Measurements from ENCODE around the gene WDR86.

WDR86 gene

DNA sequence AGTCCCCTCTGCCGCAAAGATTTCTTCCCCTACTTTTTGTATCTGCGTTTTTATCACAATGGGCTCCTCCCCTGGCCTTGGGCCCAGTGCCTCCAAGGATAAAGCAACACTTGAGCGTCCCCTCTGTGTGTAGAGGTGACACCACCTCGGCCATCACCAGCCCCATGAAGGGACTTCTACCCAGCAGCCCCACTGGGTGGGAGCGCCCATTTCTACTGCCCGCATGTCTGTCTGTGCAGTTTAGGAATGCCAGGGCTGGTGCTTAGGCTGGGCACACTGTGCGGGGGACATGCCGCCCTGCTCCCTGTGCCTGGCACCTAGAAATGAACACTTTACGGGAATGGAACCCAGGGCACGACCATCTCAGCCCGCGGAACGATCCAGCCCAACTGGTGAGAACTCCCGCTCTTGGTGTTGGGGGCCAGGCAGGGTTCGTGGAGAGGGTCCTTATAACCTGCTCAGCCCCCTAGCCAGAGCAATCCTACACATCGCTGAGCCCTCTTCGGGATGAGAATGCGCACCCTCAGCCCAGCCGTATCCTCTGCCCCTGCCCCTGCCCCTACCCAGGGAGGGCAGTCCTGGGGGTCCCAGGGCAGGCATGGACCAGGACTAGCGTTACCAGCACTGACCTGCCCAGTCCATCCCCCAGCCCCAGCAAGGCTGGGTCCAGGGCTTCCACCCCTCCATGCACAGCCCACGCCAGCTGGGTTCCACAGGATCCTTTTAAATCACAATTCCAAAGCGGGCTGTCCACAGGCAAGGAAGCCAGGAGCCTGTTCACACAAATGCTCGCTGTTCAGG, 17.3 kb upstream of the WDR86 start:
- DNase-seq, result no peak

DNA sequence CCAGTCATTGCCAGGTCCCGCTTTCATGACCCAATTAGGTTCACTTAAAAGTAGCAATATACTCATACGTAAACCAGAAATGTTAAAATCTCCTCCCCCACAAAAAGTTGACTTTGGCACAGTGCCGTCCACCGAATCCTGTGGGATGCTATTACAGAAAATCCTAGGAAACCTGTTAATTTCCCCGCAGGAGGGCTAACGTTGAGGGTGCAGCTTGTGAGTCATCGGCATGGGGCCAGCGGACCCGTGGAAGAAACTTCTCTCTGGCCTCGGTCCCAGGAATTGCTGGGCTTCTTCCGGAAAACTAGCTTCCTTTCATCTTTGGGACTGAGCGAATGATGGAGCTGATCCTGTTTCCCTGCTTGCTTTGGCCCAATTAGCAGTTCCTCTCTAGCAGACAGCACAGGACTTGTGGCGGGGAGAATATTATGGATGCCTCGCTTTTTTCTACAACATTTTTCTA, 16.6 kb upstream of the WDR86 start:
- peak; percentile 50 for DNase-seq

DNA sequence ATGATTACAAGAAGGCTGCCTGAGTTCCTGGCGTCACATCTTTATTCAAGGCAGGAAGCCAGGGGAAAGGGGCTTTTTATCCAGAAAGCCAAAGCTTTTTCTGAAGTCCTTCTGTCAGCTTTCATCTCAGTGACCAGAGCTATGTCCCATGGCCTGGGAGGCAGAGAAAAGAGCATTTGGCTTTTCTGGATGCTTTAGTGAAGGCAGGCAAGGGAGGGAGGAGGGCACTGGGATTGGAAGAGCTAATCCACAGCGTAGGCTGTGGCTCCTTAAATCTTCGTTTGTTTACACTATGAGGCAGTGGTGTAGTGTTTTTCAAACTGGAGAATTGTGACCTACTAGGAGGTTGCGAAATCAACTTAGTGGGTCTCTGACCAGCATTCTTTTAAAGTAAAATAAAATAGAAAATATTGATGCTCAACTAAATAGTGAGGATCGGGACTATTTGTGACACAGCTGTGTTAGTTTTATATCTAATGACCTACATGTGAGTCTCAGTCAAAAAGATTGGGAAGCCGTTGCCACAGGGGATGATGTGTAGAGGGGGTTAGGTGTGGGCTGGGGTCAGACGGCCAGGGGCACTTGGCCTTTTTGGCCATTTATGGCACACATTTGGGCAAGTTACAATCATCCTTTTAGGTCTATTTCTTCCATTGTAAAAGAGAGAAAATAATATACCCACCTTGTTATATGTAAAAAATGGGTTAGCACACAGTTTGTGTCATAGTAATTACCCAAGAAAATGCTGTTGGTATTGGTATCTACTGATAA, 16.0 kb upstream of the WDR86 start:
- DNase-seq, result no peak

DNA sequence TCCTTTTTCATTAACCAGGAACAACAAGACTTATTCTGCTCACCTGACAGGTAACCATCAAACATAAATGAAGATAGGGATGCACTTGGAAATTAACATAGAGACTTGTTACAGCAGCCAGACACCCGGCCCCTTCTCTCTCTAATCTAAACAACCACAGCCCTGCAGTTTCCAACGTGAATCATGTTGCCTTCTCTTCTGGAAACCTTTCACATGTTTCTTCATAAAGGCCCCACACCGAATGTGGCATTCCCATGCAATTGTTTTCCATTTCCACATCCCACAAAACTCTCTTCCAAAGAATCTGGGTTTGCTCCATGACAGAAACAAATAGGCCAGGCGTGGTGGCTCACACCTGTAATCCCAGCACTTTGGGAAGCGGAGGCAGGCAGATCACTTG, 15.0 kb upstream of the WDR86 start:
- no peak for DNase-seq

DNA sequence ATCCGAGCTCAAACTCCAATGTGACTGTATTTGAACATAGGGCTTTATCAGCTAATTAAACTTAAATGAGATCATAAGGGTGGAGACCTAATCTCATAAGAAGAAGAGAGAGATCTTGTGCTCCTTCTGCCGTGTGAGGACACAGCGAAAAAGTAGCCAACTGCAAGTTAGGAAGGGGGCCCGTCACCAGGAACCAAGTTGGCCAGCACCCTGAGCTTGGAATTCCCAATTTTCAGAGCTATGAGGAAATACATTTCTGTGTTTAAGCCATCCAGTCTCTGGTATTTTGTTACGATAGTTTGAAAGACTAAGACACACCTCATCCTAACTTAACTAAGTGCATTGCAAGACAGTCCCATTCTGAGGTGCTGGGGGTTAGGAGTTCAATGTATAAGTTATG, 14.1 kb upstream of the WDR86 start:
- no peak for DNase-seq

DNA sequence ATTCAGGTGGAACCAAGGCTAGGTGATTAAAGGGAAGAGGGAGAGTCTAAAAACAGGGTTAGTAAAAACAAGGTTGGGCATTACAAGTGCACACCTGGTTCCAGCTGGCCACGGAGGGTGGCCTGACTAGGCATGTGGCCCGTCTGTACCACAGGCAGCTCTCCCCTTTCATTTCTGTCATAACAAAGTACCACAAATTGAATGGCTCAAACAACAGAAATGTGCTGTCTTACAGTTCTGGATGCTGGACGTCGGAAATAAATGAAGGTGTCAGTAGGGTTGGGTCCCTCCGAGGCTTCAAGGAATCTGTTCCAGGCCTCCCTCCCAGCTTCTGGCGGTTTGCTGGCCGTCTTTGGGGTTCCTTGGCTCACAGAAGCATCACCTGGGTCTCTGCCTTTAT, 13.4 kb upstream of the WDR86 start:
- no peak for DNase-seq

DNA sequence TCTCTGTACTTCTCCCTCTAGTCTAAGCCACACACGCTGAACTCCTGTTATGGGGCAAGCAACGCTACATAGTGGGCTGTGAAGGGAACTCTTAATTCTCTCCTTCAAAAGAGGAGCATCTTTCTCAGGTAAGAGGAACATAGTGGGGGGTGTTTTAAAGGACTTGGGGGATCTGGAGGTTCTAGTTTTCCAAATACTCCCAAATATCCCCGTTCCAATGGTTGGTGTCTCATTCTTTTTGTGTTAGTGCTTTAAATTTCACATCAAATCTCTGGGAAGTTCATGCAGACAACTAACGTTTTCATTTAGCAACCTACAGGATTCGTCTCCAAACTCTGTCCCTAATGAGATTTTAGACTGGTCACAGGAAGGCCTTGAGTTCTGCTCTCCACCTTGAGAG, 12.4 kb upstream of the WDR86 start:
- no peak for DNase-seq

DNA sequence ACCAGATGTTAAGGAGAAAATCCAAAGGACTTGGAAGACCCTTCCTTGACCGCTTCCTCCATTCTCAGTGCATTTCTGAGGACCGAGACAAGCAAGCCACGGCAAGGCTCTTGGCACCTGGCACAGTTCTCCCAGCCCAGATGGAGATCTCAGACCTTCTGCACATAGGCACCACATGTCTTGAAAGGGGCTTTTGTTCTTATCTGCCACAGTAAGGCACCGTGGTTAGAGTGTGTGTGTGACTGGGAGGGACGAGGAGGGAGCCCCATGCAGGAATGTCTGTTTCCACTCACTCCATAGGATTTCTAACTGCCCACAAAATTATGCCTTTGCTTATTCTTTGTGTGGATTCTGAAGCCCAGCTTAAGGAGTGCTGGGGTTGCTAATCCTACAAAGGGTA, 10.3 kb upstream of the WDR86 start:
- no peak for DNase-seq

DNA sequence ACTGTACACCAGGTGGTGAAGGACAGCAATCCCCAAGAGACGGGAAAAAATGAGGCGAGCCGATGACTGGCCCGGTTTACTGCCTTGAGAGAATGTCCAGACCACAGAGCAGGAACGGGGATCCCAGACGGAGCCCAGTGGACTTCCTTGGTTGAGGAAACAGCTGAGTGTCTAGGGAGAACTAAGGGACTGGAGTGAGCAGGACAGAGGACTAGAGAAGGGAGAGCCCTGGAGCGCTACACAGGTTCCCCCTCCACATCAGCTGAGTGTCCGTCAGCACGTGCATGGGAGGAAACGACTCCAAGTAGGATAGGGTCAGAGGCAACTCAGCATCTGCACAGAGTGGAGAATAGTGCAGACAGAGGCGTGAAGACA, 7.1 kb upstream of the WDR86 start:
- no peak for DNase-seq

DNA sequence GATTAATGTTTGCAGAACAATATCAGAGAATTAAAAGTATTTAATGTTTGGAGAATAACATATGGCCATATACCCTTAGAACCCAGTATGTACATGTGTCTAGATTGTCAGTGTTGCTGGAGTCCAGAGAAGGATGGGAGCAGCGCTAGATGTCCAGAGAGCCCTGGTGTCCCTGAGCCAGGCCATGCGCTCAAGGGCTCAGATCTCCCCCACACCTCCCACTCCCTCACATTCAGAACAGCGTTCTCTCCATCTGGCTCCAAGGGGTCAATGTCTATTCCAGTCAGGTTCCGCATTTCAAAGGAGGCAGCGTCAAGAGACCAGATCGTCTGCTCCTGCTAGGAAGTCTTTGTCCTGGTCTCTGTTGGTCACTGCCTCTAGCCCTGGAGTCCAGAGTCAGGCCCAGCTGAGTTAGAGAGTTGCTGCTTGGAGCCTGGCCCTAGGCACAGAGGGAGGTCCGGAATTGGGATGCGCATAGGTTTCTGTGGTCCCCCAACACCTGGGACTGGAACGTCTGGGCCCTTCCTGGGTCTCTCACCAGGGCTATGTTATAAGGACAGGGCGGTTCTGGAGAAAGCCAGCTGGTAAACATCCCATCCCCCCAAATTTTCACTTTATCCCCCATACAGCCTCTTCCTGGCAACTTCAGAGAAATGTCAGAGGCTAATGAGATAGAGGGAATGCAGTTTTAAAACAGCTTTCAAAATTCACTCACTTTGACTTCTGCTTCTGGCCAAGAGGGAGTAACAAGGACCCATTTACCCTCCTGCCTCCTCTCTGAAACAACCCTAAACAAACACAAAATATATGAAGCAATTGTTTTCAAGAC, 6.5 kb upstream of the WDR86 start:
- DNase-seq, result no peak

DNA sequence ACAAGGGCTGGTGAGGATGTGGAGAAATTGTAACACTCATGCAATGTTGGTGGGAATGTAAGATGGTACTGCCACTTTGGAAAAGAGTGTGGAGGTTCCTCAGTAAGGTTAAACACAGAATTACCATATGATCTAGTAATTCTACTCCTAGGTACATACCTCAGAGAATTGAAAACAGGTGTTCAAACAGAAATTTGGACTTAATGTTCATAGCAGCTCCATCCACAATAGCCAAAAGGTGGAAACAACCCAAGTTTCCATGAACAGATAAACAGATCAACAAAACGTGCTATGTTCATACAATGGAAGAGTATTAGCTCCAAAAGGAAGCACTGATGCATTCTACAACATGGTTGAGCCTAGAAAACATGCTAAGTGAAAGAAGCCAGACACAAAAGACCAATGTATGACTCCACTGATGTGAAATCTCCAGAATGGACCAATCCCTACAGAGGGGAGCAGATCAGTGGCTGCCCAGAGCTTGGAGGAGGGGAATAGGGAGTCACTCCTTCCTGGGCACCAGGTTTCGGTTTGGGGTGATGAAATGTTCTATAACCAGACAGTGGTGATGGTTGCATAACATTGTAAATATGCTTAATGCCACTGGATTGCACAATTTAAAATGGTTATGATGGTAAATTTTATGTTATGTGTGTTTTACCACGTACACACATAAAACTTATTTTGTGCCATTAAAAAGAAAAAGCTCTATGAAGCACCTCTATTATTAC, 5.7 kb upstream of the WDR86 start:
- DNase-seq, result no peak

DNA sequence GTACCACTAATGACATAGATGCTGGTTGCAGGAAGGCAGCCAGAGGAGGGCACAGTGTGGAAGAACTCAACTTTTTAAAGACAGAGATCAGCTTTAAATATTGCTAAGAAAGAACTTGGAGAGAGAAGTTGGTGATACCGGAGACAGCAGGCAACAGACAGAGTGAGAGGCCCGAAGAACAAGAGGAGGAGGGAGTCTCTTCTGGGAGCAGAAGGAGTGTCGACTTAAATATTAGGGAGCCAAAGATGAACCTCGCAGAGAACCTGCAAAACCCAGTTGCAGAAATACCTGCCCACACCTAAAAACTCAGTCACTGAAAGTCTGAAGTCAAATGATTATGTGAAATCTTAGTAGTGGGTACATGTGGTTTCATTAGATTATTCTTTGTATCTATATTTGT, 3.4 kb upstream of the WDR86 start:
- no peak for DNase-seq

DNA sequence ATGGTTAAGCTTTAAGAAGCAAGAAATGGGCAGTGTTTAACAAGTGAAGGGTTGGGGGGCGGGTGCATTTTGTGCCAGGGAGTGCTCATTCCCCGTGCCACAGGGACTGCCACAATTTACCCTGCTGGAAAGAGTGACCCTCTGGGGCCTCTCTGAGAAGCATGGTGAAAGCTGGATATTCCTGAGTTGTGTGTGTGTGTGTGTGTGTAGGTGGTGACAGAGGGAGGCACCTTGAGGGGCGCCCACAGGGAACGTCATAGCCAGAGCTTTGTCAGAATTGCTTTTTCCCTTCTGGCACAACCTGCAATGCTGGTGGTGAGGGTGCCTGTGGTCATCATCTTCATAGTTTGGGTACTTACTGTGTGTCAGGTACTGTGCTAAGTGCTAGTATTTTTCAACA, 2.5 kb upstream of the WDR86 start:
- no peak for DNase-seq

DNA sequence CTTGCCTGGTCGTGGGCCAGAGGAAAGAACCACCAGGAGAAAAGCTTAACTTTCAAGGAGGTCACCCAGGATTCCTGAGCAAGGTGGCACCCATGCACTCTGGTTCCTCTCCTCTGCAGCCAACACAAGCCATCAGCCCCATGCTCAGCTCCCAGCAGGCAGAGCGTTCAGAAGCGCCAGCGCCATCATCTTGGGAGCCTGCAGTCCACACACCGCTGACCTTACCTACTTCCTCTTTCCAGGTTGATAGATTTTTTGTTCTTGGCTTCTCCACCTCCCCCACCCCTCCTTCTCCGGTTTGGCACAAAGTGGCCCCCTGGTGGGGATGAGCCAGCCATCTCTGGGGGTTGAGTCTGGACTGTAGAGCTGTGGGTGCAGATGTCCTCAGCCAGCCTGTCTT, 1.7 kb upstream of the WDR86 start:
- no peak for DNase-seq

DNA sequence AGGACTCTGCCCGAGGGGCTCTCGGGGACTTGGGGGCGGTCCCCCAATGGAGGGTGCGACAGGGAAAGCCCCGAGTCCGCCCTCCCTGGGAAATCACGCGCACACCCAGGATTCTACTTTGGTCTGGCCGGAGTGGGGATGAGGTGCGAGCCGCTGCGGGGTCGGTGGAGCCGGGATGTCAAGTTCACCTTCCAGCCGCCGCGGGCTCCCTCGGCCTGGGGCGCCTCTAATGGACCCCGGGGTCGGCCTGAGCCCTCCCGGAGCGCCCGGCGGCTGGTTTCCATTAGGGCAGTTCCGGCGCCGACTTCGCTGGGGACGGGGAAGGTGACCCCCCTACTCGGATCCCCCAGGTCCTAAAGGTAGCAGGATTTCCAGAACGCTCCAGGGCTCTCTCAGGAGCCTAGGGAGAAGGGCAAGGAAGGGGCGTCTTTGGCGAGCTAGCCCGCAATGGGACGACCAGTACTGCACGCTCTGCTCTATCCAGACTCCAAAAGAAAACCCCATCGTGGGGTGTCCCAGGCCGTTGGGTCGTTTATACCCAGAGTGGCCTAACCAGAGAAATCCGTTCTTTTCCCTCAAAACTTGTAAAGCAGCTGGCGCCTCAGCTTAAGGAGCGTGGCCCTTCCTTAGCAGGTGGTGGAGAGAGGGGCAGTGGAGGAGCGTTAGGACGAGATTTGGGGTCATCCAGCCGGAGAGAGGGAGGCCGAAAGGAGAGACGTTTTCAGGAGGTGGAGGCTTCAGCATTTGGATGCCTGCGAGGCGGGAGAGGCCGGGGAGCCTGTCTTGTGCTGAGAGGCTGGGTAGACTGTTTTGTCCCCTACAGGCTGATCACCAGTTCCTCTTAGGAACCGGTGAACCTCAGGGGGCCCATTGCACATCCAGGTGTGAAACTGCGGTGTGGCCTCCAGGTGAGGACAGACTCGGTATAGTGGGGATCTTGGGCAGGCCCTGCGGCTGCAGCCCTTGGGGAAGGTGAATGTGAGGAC, 860 bp upstream of the WDR86 start:
- no peak for DNase-seq

DNA sequence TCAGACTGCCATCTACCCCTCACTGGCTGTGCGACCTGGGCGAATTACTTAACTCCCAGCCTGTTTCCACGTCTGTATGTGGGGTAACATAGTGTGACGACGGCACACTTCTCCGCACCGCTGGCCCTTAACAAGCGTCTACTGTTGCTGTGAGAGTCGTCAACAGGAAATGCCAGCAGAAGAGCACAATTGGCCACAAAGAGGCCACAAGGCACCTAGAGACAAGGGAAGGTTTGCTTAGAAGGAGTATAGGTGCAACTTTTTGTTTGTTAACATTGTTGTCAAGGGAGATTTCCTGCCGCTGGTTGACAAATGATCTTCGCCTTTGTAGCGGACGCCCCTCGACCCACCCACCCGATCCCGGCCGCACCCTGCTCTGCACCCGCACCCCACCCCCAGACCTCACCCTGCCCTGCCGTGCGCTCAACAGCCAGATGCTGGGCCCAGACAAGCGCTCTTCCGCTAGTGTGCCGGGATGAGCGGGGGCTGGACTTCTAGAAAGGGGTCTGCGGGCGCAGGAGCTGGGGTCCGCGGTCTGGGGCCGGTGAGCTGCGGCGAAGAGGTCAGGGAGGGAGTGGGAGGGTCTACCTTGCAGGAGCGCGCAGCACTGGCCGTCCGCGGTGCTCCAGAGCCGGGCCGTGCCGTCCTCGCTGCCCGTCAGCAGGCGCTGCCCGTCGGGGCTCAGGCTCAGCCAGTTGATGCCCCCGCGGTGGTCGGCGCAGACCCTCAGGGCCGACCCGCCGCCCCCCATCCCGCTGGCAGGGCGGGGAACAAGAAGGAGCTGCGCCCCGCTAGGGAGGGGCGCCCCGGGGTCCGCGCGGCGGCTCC, 785 bp downstream of the WDR86 start:
- no peak for DNase-seq

DNA sequence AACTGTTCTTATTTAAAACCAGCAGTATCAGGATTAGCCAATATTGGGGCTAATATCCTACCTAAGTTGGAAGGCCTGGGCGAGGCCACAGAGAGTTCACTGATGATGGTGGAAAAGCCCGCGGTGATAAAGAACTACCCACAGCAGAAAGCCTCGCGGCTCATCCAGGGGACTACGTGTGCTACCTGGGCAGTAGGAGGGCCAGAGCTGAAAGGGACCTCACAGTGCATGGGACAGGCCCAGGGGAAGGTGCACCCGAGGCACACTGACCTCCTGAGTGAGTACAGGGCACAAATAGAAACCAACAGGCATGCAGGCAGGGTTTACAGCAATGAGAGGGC, 1.4 kb downstream of the WDR86 start:
- DNase-seq, result no peak

DNA sequence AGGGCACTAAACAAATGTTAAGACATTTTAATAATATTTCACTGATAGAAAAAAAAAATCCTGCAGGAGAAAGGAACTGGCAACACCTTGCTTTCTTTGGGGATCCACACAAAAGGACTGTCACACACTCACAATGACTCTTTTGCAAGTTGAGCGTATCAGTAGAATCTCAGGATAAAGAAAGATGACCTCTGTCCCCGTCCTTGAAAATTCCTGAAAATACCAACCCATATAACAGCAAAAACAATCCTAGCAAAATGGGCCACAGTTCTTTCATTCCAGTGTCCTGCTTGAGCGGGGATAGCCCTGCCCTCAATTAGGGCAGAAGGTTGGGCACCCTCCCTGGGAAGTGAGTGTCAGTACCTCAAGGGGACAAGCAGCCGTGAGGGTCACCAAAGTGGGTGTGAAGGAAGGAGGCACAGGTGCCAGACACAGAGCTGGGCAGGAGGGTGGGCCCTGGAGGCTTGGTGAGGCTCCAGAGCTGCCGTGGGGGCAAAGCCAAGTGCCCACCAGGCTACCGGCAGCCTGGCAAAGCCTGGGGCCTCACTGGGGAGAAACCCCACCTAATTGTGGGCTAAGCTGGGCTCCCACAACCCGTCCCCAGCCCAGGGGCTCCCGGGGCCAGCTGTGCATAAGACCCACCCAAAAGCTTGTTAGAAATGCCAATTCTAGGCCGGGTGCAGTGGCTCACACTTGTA, 2.8 kb downstream of the WDR86 start:
- DNase-seq, result no peak

DNA sequence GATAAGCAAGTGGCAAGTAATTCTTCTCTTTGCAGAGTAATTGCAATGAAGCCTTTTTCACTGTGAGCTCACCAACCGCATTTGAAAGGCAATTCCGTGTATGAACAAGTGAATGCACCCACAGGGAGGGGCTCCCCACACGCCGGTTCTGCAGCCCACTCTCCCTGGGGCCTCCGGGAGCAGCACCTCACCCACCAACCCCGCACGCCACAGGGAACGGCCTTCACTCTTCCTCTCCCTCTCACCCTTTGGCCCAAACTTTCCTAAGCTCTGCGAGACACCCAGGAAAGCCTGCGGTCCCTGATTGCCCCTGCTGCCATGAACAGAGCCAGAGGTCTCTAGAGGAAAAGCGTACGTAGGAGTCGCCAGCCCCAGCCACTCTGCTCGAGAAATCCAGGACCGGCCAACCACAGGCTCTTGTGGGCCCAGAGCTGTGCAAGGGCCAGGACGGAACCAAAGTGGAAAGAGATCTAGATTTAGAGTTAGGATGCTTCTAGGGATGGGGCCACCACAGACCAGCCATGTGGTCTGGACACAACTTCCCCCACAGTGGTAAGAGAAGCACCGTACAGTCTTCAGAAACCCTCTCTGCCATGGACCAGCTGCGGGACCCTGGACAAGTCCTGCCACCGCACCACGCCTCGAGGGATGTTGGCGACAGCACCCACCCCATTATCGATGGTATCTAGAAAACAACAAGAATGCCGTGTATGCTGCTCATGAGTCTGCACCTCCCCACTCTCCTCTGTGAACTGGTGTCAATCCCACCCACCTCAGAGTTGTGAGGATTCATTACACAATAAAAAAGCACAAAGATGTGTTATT, 3.6 kb downstream of the WDR86 start:
- no peak for DNase-seq
